ENCODE results near the gene SLC23A1.
A peak's percentile ranks its signal among the peaks of the same experiment; 100 is the strongest.
"Not testable (repeated sequence)": the region's sequence is repeated elsewhere in the genome, so short reads cannot be mapped to it uniquely, and the experiment has no call there.

SLC23A1 gene

GRCh38 chr5:139383275-139383992, at the start of gene SLC23A1:
Gene SLC23A1 (minus strand): TSS chr5:139383297. CDS start chr5:139383253, 44 bp downstream.
- DNase-seq (ENCODE audit: low spot score), result peak; percentile 63

- no peak for DNase-seq (ENCODE audit: low spot score)
These were observed 48.6 kb upstream of the SLC23A1 start for GRCh38 chr5:139431706-139432105.

- no peak for DNase-seq (ENCODE audit: low spot score)
These were observed 46.9 kb upstream of the SLC23A1 start for GRCh38 chr5:139430015-139430414.

GRCh38 chr5:139426203-139426885, 43.2 kb upstream of the SLC23A1 start:
- no peak for DNase-seq (ENCODE audit: low spot score)

GRCh38 chr5:139425497-139425896, 42.4 kb upstream of the SLC23A1 start:
- DNase-seq (ENCODE audit: low spot score), result no peak

- peak; percentile 35 for DNase-seq (ENCODE audit: low spot score)
These were observed 39.3 kb upstream of the SLC23A1 start for GRCh38 chr5:139422307-139422893.

GRCh38 chr5:139419226-139420192, 36.4 kb upstream of the SLC23A1 start:
- no peak for DNase-seq (ENCODE audit: low spot score)

GRCh38 chr5:139418793-139419192, 35.7 kb upstream of the SLC23A1 start:
- DNase-seq (ENCODE audit: low spot score), result no peak

- no peak for DNase-seq (ENCODE audit: low spot score)
These were observed 34.1 kb upstream of the SLC23A1 start for GRCh38 chr5:139417214-139417613.

- DNase-seq (ENCODE audit: low spot score), result no peak
These were observed 33.6 kb upstream of the SLC23A1 start for GRCh38 chr5:139416651-139417050.

- DNase-seq (ENCODE audit: low spot score), result no peak
These were observed 32.8 kb upstream of the SLC23A1 start for GRCh38 chr5:139415869-139416268.

GRCh38 chr5:139415221-139415861, 32.2 kb upstream of the SLC23A1 start:
- no peak for DNase-seq (ENCODE audit: low spot score)

- DNase-seq (ENCODE audit: low spot score), result no peak
These were observed 31.6 kb upstream of the SLC23A1 start for GRCh38 chr5:139414581-139415130.

GRCh38 chr5:139413963-139414362, 30.9 kb upstream of the SLC23A1 start:
- no peak for DNase-seq (ENCODE audit: low spot score)

GRCh38 chr5:139413153-139413552, 30.1 kb upstream of the SLC23A1 start:
- no peak for DNase-seq (ENCODE audit: low spot score)

GRCh38 chr5:139410993-139411828, 28.1 kb upstream of the SLC23A1 start:
- no peak for DNase-seq (ENCODE audit: low spot score)

- no peak for DNase-seq (ENCODE audit: low spot score)
These were observed 27.3 kb upstream of the SLC23A1 start for GRCh38 chr5:139410121-139410992.

GRCh38 chr5:139409116-139409515, 26.0 kb upstream of the SLC23A1 start:
- DNase-seq (ENCODE audit: low spot score), result not testable (repeated sequence)

GRCh38 chr5:139408191-139408590, 25.1 kb upstream of the SLC23A1 start:
- DNase-seq (ENCODE audit: low spot score), result no peak
